LNCAP (cell line): ENCODE measurements around the gene EOLA2.

Experiments
- TF ChIP-seq, protein P1 (sequence below): fragments of 450-650 bp; IDR thresholded peaks from 2 replicates; pipeline ENCODE4 v1.5.1; 2017; ENCODE audit warnings: mild to moderate bottlenecking

EOLA2 gene

DNA sequence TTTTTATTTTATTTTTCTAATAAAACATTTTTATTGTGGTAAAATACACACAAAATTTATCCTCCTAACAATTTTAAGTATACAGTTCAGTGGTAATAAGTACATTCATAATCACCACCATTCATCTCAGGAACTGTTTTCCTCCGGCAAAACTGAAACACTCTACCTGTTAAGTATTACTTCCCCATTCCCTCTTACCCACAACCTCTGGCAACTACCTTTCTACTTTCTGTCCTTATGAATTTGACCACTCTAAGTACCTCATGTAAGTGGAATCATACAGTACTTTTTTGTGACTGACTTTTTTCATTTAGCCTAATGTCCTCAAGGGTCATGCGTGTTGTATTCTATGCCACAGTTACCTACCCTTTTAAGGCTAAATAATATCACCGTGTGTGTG is 30.0 kb downstream of the EOLA2 start:
- TF ChIP-seq, protein P1, sequence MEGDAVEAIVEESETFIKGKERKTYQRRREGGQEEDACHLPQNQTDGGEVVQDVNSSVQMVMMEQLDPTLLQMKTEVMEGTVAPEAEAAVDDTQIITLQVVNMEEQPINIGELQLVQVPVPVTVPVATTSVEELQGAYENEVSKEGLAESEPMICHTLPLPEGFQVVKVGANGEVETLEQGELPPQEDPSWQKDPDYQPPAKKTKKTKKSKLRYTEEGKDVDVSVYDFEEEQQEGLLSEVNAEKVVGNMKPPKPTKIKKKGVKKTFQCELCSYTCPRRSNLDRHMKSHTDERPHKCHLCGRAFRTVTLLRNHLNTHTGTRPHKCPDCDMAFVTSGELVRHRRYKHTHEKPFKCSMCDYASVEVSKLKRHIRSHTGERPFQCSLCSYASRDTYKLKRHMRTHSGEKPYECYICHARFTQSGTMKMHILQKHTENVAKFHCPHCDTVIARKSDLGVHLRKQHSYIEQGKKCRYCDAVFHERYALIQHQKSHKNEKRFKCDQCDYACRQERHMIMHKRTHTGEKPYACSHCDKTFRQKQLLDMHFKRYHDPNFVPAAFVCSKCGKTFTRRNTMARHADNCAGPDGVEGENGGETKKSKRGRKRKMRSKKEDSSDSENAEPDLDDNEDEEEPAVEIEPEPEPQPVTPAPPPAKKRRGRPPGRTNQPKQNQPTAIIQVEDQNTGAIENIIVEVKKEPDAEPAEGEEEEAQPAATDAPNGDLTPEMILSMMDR, result no peak

DNA sequence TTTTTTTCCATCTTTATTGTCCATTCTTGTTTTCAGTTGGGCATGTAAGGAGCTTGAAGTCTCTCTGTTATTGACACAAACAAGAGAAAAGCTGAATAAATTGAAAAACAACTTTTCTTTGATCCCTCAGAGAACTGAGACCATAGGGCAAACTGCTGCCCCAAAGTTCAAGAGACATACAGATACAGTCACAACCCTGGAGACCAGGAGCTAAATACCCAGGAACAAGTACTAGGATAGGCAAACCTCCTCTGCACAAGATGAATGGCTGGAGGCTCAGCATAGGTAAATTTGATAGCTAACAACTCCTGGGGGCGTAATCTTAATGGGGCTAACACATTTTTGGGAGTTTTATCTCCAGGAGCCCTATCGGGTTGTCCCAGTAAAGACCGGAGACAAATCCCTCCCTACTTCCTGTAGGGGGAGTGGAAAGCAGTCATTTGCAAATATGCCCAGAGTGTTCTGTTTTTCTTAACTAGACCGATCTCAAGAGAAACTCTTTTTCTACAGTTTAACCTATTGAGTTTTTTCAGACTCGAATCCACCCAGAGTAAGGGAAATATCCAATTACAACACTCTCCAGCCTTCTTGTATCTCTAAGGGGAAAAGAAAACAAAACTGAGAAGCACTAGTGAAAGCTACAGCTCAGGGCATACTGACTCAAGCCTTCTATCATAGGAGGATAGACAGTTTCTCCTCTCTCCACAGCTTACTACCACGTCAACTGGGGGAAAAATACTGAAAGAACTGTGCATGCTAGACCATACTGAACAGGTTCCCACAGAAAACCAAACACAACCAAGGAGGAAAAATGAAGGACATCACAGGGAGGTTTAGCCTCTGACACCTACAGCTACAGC is 34.2 kb downstream of the EOLA2 start:
- TF ChIP-seq, protein P1, result no peak

DNA sequence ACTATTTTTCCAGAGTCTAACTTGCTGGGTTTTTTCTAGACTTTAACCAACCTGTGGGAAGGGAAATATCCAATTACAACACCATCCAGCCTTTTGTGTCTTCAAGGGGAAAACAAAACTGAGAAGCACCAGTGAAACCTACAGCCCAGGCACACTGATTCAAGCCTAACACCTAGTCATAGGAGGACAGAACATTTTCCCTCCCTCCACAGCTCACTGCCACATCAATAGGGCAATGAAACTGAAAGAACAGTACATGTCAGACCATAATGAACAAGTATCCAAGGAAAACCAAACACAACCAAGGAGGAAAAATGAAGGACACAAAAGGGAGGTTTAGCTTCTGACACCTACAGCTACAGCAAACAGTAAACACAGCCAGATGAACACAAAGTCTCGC is 39.7 kb downstream of the EOLA2 start:
- TF ChIP-seq, protein P1, result no peak
